GM18517 (cell line): ENCODE data around the gene IFNA13.
A peak's percentile ranks its signal among the peaks of the same experiment; 100 is the strongest.
"Not testable (repeated sequence)": the region's sequence is repeated elsewhere in the genome, so short reads cannot be mapped to it uniquely, and the experiment has no call there.

ENCODE experiments used
- ATAC-seq: cut with Tn5 transposase; IDR thresholded peaks from one replicate; pipeline ENCODE4 v1.9.1; 2021; ENCODE audit warnings: mild to moderate bottlenecking, moderate library complexity; ENCODE audit not compliant: unreplicated experiment

IFNA13 gene

DNA sequence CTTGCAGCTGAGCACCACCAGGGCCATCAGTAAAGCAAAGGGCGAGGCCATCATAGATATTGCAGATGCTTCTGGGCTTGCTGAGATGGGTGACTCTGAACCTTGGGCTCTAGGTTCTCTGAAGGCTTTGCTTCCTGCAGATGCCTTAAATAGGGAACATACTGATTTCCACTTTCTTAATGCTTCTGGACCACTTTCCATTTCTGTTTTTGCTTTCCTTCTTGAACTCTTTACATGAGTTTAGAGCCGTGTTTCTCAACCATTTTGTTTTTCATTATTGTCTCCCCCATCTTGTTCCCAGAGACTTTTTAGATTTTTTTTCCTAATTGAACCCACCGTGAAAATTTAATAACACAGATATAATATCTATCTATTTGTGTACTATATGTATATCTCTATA, at the start of gene IFNA13:
TSS of gene IFNA13 (minus strand) at position 101 of the 400 bp plus-strand sequence. CDS start at position 54, 47 bp downstream.
- no peak for ATAC-seq

DNA sequence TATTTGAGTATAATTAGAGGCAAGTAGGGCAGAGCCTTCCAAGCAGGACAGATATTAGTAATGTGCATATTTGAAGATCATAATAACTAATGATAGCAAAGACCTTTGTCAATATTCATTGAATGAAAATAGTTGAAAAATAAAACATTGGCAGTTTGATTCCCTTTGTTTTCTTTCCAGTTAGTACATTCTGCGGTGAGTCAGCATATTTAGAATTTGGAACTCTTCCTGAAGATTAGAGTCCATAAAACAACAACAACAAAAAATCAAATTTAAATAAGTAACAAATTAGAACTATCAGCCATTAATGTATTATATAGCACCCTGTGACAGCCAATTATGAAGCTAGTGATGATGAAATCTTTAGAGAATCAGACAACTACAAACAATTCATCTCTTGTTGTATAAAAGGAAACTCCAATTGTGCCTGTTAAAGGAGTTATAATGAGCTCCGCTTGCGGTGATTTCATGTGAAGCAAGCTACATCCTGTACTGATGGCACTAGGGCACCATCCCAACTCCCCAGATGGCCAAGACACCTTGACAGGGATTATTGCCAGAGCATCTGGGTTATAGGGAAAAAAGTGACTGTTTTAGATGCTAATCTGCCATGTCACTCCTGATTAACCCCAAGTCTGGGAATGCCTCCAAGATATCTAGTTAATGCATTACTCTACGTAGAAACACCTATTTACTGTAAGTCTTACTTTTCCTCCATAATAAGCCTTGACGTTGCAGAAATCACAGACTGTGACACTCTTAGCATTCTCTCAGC, 47.8 kb upstream of the IFNA13 start:
- no peak for ATAC-seq

GRCh38 chr9:21414220-21414940, 46.5 kb upstream of the IFNA13 start:
- ATAC-seq, result no peak

GRCh38 chr9:21413624-21414023, 45.8 kb upstream of the IFNA13 start:
- no peak for ATAC-seq

DNA sequence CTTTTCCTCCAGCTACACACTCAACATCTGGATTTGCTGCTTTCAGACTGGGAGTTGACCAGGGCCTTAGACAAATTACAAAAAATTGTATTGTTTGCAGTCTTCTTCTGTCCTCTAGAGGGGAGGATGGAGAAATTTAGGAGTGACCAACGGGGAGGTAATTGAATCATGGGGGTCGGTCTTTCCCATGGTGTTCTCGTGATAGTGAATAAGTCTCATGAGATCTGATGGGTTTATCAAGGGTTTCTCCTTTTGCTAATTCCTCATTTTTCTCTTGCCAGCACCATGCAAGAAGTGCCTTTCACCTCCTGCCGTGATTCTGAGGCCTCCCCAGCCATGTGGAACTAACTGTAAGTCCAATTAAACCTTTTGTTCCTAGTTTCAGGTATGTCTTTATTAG, 45.3 kb upstream of the IFNA13 start:
- no peak for ATAC-seq

DNA sequence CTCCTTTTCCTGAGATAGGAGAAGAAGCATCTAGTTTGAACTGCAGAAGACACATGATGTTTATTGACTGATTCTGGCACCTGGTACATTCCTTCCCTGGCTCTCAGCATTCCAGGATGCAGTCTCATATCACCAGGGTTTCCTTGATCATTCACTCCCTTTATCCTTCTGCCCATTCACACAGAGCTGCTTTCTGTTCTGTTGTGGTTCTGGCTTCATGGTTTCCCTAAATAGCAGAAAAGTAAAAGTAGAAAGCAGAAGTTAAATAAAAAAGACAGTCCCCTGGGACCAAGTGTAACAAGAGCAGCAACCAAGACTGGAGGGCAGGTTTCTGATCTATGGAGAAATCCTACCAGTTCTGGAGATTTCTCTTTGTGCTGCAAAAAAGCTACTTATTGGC, 44.2 kb upstream of the IFNA13 start:
- no peak for ATAC-seq

- no peak for ATAC-seq
These were observed 41.0 kb upstream of the IFNA13 start, which contains the start of gene IFNA8 for GRCh38 chr9:21408817-21409216. Gene IFNA8, plus strand, starts transcription at chr9:21409117. Its CDS starts 60 bp downstream, at chr9:21409177.

- ATAC-seq, result no peak
These were observed 36.3 kb upstream of the IFNA13 start for GRCh38 chr9:21404146-21404545.

DNA sequence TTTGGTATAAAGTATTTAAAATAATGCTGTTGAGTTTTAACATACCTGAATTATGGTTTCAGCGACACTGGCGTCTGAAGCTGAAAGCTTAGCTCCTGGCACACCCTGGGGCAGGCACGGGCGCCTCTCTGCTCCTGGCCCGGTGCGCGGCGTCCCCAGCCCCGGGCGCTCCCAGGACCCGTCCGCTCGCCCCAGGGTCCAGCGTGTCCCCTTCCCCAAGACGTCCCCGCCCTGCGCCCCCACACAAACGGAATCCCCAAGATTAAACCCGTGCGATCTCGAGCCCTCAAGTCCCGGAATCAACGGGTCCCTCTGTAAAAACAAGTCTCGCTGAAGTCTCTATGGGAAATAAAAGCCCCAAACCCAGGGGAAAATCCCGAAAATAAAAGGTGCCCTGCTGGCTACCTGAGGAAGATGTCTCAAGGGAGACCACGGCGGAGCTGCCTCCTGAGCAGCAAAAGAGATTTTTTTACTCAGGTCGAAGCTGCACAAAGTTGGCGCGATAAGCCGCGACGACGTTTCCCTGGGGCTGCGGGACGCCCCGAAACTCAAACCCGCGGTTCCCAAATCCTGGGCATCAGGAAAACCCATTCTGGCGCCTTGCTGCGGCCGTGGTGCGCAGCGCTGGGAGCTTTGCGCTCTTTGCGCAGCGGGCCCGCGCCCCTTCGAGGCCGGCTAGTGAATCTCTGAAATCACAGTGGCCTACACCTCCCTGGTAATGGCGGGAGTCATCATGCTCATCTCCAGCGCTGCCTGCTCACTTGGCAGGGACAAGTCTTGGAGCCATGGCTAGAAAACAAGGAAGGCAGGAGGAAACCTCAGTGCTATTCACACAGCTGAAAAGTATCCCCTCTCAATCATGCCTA, 34.8 kb upstream of the IFNA13 start:
- no peak for ATAC-seq

DNA sequence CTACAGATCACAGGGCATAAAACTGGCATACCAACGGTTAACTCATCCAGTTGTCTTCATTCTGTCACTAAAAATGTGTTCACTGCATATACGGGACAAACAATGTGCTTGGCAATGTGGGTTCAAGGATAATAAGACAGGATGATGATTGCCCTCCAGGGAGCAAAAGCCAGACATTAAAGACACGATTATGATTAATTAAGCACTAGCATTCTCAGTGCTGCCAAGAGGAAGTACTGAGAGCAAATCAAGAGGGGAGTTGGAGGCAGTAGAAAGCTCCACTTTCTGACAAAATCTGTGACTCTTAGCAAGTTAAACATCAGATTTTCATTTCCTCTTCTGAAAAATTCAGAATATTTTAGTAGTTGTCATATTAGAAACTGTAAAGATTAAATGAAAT, 32.1 kb upstream of the IFNA13 start:
- no peak for ATAC-seq

GRCh38 chr9:21398955-21399489, 31.2 kb upstream of the IFNA13 start:
- ATAC-seq, result no peak

GRCh38 chr9:21395778-21396717, 28.2 kb upstream of the IFNA13 start:
- peak; percentile 58 for ATAC-seq

DNA sequence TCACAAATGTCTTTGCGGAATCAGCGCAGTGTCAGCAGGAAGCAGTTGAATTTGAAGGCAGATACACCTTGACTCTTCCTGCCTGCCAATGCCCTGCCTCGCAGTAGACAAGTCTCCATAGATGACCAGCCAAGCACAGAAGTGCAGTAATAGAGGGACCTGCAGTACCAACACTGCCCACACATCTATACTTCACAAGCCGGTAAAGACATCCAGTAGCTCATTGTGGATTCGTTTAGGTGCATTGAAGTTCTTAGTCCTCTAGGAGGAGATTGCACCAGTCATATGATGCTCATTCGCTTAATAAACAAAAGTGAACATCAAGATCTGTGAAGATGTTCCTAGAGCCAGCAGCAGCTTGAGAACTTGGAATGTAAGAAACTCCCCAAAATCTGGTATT, 24.4 kb upstream of the IFNA13 start:
- ATAC-seq, result peak; percentile 89

DNA sequence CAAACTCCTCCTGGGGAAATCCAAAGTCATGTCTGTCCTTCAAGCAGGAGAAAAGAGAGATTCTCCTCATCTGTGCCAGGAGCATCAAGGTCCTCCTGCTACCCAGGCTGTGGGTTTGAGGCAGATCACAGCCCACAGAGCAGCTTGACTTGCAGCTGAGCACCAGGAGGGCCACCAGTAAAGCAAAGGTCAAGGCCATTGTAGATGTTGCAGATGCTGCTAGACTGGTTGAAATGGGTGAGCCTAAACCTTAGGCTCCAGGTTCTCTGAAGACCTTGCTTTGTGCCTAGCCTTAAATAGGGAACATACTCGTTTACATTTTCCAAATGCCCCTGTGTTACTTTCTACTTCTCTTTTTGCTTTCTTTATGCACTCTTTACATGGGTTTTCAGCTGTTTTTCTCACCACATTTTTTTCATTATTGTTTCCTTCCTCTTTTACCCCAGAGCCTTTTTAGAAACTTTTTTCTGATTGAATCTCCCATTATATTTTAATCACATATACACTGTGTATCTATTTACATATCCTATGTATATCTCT, 17.3 kb upstream of the IFNA13 start, which contains the start of gene IFNA2:
TSS of gene IFNA2 (minus strand) at position 268 of the 540 bp plus-strand sequence. CDS start at position 199, 69 bp downstream.
- ATAC-seq, result no peak

DNA sequence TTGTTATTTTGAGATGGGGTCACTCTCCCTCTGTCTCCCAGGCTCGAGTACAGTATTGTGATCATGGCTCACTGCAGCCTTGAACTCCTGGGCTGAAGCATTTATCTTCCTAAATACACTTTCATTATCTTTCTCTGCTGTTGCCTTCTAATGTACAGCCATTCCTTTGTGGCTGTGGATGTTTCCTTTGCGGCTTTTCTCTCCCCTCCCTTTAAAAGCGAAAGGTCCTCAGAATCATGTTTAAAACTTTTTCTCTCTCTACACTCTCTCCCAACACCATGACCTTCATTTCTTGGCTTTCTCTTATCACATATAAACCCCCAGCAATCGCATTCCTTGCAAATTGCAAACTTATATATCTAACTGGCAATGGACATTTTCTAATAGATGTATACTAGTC, 15.8 kb upstream of the IFNA13 start:
- no peak for ATAC-seq

DNA sequence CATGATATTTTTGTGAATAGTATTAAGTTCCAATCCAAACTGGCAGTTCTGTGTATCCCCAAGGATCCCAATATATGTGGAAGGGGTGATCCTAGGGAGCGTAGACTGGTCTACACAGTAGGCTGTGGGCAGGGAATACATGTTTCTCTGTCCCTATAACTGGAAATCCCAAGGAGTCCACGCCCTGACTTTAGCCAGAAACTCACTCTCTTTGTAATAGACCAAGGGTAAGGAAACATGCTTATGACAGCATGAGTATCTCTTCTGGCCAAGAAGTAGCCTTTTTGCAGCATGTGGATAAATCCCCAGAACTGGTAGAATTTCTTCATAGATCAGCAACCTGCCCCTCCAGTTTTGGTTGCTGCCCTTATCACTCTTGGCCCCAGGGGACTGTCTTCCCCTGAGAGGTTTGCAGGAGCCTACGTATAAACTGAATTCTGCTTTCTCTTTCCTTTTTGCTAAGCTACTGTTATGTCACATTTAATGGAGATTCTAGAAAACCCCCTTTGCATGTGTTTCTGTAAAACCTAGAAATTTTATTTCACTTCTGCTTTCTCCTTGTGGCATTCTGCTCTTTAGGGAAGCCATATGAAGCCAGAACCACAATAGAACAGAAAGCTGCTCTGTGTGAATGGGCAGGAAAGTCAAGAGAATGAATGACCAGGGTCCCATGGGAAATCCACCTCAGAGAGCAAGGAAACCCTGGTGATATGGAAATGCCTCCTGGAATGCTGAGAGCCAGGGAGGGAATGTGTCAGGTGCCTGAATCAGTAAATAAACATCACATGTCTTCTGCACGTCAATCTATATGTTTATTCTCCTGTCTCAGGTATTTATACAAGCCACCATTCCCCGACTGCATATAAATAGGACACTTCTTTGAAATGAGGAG, 13.8 kb upstream of the IFNA13 start:
- peak; percentile 100 for ATAC-seq

DNA sequence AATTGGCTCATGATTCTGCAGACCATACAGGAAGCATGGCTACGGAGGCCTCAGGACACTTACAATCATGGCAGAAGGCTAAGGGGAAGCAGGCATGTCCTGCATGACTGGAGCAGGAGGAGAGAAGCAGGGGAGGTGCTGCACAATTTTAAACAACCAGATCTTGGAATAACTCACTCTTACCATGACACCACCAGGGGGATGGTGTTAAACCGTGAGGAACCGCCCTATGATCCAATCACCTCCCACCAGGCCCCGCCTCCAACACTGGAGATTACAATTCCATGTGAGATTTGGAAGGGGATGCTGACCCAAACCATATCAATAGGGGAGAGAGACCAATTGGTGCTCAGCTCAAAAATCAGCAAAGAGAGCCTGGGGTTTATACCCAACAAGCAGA, 3.6 kb upstream of the IFNA13 start:
- not testable (repeated sequence) for ATAC-seq

- peak; percentile 94 for ATAC-seq
These were observed 688 bp downstream of the IFNA13 start for GRCh38 chr9:21367169-21367568.
